HAP-1 (cell line): ENCODE results near the gene COX20.

Experiments
- DNase-seq, 2 experiments: peaks; one replicate each; pipeline ENCODE4 v3.0.0-alpha.2; 2016 to 2020; ENCODE audit warnings: low spot score in 2 of 2
- H3K27me3 ChIP-seq: fragments of 250-450 bp; sonication (Bioruptor Pico); 2 replicates; pipeline ENCODE4 v1.5.1; 2020; ENCODE audit warnings: low read depth, mild to moderate bottlenecking, moderate library complexity
- H3K36me3 ChIP-seq: fragments of 250-450 bp; sonication (Bioruptor Pico); replicated peaks from 2 replicates; pipeline ENCODE4 v1.5.1; 2020; ENCODE audit warnings: mild to moderate bottlenecking
- H3K4me1 ChIP-seq: fragments of 250-450 bp; sonication (Bioruptor Pico); 2 replicates; pipeline ENCODE4 v1.5.1; 2020; ENCODE audit warnings: mild to moderate bottlenecking
- H3K4me3 ChIP-seq: fragments of 250-450 bp; sonication (Bioruptor Pico); 2 replicates; pipeline ENCODE4 v1.5.1; 2020; ENCODE audit warnings: mild to moderate bottlenecking, moderate library complexity
- H3K9me3 ChIP-seq: fragments of 250-450 bp; sonication (Bioruptor Pico); 2 replicates; pipeline ENCODE4 v1.5.1; 2020; ENCODE audit warnings: mild to moderate bottlenecking, moderate library complexity
- in situ Hi-C: fragments of 300-500 bp; cut with MboI; formaldehyde crosslinking; loops from 3 replicates; pipeline ENCODE4 v1.14.3; 2020; ENCODE audit warnings: low sequenced_read_pairs, inconsistent platforms, mixed read lengths

The COX20 gene

GRCh38 chr1:244836135-244836521 lies 670 bp downstream of the COX20 start:
- in situ Hi-C loops: no loop called here
- Histone ChIP-seq H3K36me3 (peaks cover 27% of the 10 kb centered on the region), H3K4me3 (peak overlapping the region; percentile 56), H3K9me3 (no peaks in the 10 kb centered on the region), H3K4me1 (peaks cover 21% of the 10 kb centered on the region), H3K27me3 (no peaks in the 10 kb centered on the region)
- DNase-seq: peak; percentile 44 to 51

GRCh38 chr1:244836584-244836983 lies 1.1 kb downstream of the COX20 start:
- DNase-seq: no peak
- H3K27me3 ChIP-seq: no peaks in the 10 kb centered on the region
- peaks cover 21% of the 10 kb centered on the region for H3K4me1 ChIP-seq
- peaks cover 32% of the 10 kb centered on the region for H3K36me3 ChIP-seq
- H3K9me3 ChIP-seq: no peaks in the 10 kb centered on the region
- H3K4me3 ChIP-seq: peak overlapping the region; percentile 56
- in situ Hi-C loops: no loop called here

DNA sequence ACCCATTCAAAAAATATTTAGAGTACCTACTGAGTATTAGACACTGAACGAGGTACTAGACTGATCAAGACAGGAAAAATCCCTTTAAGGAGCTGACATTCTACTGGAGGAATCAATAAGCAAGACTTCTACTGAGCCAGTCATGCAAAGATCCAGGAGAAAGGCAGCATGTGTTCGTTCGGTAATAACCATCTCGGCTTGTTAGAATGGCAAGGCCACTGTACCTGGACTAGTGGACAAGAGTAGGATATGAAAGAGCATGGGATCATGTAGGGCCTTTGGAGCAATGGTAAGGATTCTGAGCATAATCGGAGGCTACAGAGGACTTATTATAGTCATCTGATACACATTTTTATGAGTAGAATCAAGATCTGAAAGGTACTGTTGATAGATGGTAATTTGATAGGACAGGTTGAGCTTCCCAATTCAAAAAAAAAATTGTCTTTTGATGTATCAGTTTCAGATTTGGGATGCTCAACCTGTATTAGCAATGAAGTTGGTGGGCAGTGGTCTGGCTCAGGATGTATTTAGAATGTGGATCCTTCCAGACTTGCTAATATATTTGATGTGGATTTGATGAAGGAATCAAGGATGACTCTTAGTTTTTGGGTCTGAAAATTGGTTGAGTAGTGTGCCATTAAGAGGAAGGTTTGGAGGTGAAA lies 2.3 kb downstream of the COX20 start:
- Histone ChIP-seq H3K36me3 (peaks cover 43% of the 10 kb centered on the region), H3K4me3 (no peak overlapping the region), H3K9me3 (no peaks in the 10 kb centered on the region), H3K27me3 (no peaks in the 10 kb centered on the region), H3K4me1 (peaks cover 21% of the 10 kb centered on the region)
- DNase-seq: no peak
- in situ Hi-C loops: no loop called here

DNA sequence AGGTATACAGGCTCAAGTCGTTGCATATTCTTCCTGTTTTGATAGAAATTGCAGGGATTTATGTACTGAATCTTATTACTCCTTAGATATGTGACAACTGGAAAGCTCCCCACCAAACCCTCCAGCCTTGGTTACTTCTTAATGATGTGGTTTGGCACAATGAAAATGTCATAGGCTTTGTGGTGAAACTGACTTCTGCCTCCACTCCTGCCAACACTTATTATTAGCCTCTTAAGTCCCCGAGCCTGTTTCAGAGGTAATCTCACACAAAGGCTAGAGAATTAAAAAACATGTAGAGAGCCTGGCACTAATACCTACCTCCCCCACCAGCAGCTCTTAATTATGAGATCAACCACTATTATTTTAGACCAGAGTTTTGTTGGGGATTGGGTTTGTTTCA lies 4.2 kb downstream of the COX20 start:
- H3K9me3 ChIP-seq: no peaks in the 10 kb centered on the region
- DNase-seq: no peak
- no peaks in the 10 kb centered on the region for H3K27me3 ChIP-seq
- H3K4me1 ChIP-seq: peaks cover 14% of the 10 kb centered on the region
- in situ Hi-C loops: no loop called here
- no peak overlapping the region for H3K4me3 ChIP-seq
- peaks cover 62% of the 10 kb centered on the region for H3K36me3 ChIP-seq

- Histone ChIP-seq H3K9me3 (no peaks in the 10 kb centered on the region), H3K4me1 (peaks cover 14% of the 10 kb centered on the region), H3K4me3 (no peak overlapping the region), H3K27me3 (no peaks in the 10 kb centered on the region), H3K36me3 (peaks cover 69% of the 10 kb centered on the region)
- no peak for DNase-seq
- in situ Hi-C loops: no loop called here
Observed at GRCh38 chr1:244840219-244840794, 4.8 kb downstream of the COX20 start.

DNA sequence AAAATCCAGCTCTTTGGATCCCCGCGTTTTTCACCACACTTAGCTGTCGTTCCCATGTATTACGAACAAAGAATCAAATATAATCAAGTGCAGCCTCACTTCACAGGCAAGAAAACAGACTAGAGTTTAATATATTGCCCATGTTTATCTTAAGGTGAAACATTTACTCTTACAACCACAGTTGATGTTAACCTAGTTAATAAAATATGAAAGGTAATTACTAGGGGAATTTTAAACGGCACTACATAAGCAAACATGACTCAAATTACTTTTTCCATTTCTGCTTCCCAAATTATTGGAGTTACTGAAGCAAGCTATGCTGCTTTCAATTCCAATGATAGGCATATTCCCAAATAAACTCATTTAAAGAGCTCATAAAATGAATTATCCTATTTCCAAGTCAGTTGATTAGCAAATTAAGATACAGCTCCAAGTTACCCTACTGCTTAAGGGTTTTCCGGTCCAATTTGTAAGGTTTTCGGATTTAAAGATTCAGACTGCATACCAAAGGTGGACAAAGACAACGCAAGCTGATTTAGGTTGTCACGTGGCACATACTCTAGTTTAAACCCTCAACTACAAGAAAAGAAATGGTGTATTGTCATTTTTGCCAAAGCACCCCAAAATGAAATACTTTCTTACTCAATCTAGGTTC lies 5.9 kb downstream of the COX20 start:
- peaks cover 14% of the 10 kb centered on the region for H3K4me1 ChIP-seq
- H3K4me3 ChIP-seq: no peak overlapping the region
- no peak for DNase-seq
- peaks cover 80% of the 10 kb centered on the region for H3K36me3 ChIP-seq
- in situ Hi-C loops: no loop called here
- H3K9me3 ChIP-seq: no peaks in the 10 kb centered on the region
- no peaks in the 10 kb centered on the region for H3K27me3 ChIP-seq

GRCh38 chr1:244843148-244843978 lies 7.9 kb downstream of the COX20 start:
- no peaks in the 10 kb centered on the region for H3K9me3 ChIP-seq
- peaks cover 5% of the 10 kb centered on the region; the same call in 1 of the 2 replicates for H3K4me1 ChIP-seq
- H3K27me3 ChIP-seq: no peaks in the 10 kb centered on the region
- H3K36me3 ChIP-seq: peaks cover 95% of the 10 kb centered on the region
- no peak for DNase-seq
- no peak overlapping the region for H3K4me3 ChIP-seq
- in situ Hi-C loops: no loop called here

DNA sequence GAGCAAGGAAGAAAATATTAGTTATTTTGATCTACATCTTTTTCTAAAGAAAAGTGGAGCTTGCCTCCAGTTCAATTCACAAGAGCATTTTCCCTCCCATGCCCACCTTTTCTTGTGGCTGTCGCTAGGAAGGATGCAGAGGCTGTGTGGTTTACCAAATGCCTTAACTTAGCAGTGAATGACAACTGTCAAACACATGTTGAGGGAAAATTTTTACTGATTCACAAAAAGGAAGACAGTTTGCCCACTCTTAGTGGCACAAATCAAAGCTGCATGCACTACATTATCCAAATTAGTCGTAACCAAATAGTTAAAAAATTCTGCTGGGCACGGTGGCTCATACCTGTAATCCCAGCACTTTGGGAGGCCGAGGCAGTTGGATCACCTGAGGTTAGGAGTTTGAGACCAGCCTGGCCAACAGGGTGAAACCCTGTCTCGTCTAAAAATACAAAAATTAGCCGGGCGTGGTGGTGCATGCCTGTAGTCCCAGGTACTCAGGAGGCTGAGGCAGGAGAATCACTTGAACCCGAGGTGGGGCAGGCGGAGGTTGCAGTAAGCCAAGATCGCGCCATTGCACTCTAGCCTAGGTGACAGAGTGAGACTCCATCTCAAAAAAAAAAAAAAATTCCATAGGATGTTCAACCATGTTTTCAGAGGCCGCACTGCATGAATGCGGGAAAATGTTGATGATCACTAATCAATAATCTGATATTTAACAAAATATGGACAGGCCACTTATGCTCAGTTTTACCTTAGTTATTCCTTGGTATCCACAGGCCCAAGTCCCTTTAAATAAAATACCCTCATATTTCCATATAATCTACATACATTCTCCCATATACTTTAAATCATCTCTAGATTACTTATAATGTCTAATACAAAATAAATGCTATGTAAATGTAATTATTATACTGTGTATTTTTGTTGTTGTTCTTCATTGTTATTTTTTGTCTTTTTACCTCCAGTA lies 9.0 kb downstream of the COX20 start:
- Histone ChIP-seq H3K4me1 (peaks cover 5% of the 10 kb centered on the region; the same call in 1 of the 2 replicates), H3K27me3 (no peaks in the 10 kb centered on the region), H3K4me3 (no peak overlapping the region), H3K9me3 (no peaks in the 10 kb centered on the region), H3K36me3 (peaks cover 100% of the 10 kb centered on the region)
- DNase-seq: no peak
- in situ Hi-C loops: no loop called here

GRCh38 chr1:244846653-244847052 lies 11.2 kb downstream of the COX20 start:
- H3K36me3 ChIP-seq: peaks cover 98% of the 10 kb centered on the region
- no peaks in the 10 kb centered on the region for H3K4me1 ChIP-seq
- H3K27me3 ChIP-seq: no peaks in the 10 kb centered on the region
- H3K4me3 ChIP-seq: no peak overlapping the region
- no peak for DNase-seq
- in situ Hi-C loops: no loop called here
- no peaks in the 10 kb centered on the region for H3K9me3 ChIP-seq

DNA sequence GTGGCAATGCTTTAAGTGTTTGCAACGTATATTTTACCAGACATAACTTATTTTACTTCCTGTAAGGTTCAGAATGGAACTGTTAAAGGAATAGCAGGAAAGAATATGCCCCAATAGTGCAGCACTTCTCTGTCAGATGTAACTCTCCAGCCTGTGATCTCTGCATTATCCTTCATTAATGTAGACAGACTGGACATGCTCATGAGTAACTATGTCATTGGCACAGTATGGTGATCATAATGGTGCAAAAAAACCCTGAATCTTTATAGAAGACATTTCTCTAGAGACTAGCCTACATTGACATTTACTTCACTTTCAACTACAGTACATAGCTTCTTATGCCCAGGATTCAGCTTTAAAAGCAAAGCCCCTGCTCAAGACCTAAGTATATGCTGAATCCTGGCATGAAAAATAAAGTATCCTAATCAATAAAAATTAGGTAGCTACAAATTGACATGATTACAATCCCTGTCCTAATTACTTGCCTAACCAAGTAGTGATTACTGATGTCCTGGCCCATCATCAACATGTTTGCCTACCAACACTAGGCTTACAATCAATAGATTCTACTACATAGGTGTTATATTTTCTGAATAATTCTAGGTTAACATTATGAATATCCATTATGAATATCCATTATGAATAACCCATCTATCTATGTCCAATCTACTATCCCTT lies 13.9 kb downstream of the COX20 start:
- DNase-seq: no peak
- Histone ChIP-seq H3K4me1 (no peaks in the 10 kb centered on the region), H3K27me3 (no peaks in the 10 kb centered on the region), H3K4me3 (no peak overlapping the region), H3K9me3 (no peaks in the 10 kb centered on the region), H3K36me3 (peaks cover 98% of the 10 kb centered on the region)
- in situ Hi-C loops: no loop called here

GRCh38 chr1:244850099-244850852 lies 14.8 kb downstream of the COX20 start:
- no peak for DNase-seq
- H3K4me3 ChIP-seq: no peak overlapping the region
- H3K9me3 ChIP-seq: no peaks in the 10 kb centered on the region
- H3K4me1 ChIP-seq: no peaks in the 10 kb centered on the region
- peaks cover 98% of the 10 kb centered on the region for H3K36me3 ChIP-seq
- in situ Hi-C loops: loop anchor here (25.0 kb wide), 1 partner anchor 187 kb away; no protein-coding TSS in a partner anchor
- no peaks in the 10 kb centered on the region for H3K27me3 ChIP-seq

GRCh38 chr1:244850896-244851295 lies 15.4 kb downstream of the COX20 start:
- no peaks in the 10 kb centered on the region for H3K27me3 ChIP-seq
- no peaks in the 10 kb centered on the region for H3K4me1 ChIP-seq
- peaks cover 98% of the 10 kb centered on the region for H3K36me3 ChIP-seq
- DNase-seq: no peak
- no peaks in the 10 kb centered on the region for H3K9me3 ChIP-seq
- no peak overlapping the region for H3K4me3 ChIP-seq
- in situ Hi-C loops: loop anchor here (25.0 kb wide), 1 partner anchor 186 kb away; no protein-coding TSS in a partner anchor
